Spleen (tissue), 7 donors: ENCODE results near the gene SUCNR1.

Source experiments
- CTCF ChIP-seq, 11 experiments: fragments of 200-600 bp in 7 of 11; fragments of 450-650 bp in 4 of 11; sonication (generic) in 4 of 11; IDR thresholded peaks in 8 of 11; conservative IDR thresholded peaks in 3 of 11; 1 replicate in 7 of 11; 2 replicates in 4 of 11; pipeline versions ENCODE4 v1.4.0 to v1.8.0; 2016 to 2021; ENCODE audit warnings: antibody characterized with exemption in 11 of 11, inconsistent platforms in 4 of 11, mild to moderate bottlenecking in 1 of 11
- POLR2A ChIP-seq, 3 donors: fragments of 450-650 bp; IDR thresholded peaks; one replicate each; pipeline ENCODE4 v1.5.1; 2017; ENCODE audit warnings: antibody characterized with exemption in 3 of 3, mild to moderate bottlenecking in 1 of 3
- POLR2AphosphoS5 ChIP-seq, 3 donors: sonication (generic); formaldehyde crosslinking; IDR thresholded peaks; one replicate each; pipeline ENCODE4 v1.5.1; 2017; ENCODE audit warnings: antibody characterized with exemption in 3 of 3
- donor health status: DM: no; HTN: no; CAD: no; lungs with moderate emphysema.
- donor health status: DM: no; HTN: no; CAD: no.
- donor health status: DM: no; HTN: no; CAD: no.

- TF ChIP-seq POLR2A (IDR thresholded peaks at IDR 0.05): no peak
- TF ChIP-seq POLR2AphosphoS5 (IDR thresholded peaks at IDR 0.05): no peak
- TF ChIP-seq CTCF (IDR thresholded peaks at IDR 0.05 in 8 of 11, conservative IDR thresholded peaks at IDR 0.05 in 3 of 11): no peak
Measured at GRCh38 chr3:151900884-151901643, 27.6 kb downstream of the SUCNR1 start.
